HEK293T (cell line): ENCODE measurements around the gene GRIK4.

Experiments
- CTCF ChIA-PET: fragments of 350-600 bp; formaldehyde crosslinking; extraction: SDS; loops from one replicate; lab custom pipeline; 2021; ENCODE audit warnings: antibody characterized with exemption, inconsistent platforms; lab: Yijun Ruan, JAX
- POLR2A ChIA-PET: fragments of 350-600 bp; formaldehyde crosslinking; extraction: SDS; loops from one replicate; lab custom pipeline; 2020; ENCODE audit warnings: antibody characterized with exemption, inconsistent platforms; lab: Yijun Ruan, JAX
- DNase-seq: peaks from one replicate; pipeline ENCODE4 v3.0.0; 2012; ENCODE audit warnings: mixed read lengths; ENCODE audit errors: extremely low spot score
- ARNT ChIP-seq: fragments of 450-650 bp; IDR thresholded peaks from 2 replicates; pipeline ENCODE4 v1.6.1; 2017; ENCODE audit warnings: mild to moderate bottlenecking
- BHLHE40 ChIP-seq: fragments of 450-650 bp; IDR thresholded peaks from 2 replicates; pipeline ENCODE4 v1.6.1; 2016; ENCODE audit warnings: mild to moderate bottlenecking, moderate library complexity, borderline replicate concordance
- CTBP1 ChIP-seq: fragments of 450-650 bp; IDR thresholded peaks from 2 replicates; pipeline ENCODE4 v1.6.1; 2016; ENCODE audit warnings: borderline replicate concordance
- ELF4 ChIP-seq: fragments of 450-650 bp; IDR thresholded peaks from 2 replicates; pipeline ENCODE4 v1.6.1; 2017; ENCODE audit warnings: antibody characterized with exemption
- FOXA1 ChIP-seq: fragments of 450-650 bp; IDR thresholded peaks from 2 replicates; pipeline ENCODE4 v1.6.1; 2016; ENCODE audit warnings: mild to moderate bottlenecking
- FOXK2 ChIP-seq: fragments of 450-650 bp; IDR thresholded peaks from 2 replicates; pipeline ENCODE4 v1.6.1; 2016; ENCODE audit warnings: mild to moderate bottlenecking
- FOXM1 ChIP-seq: fragments of 450-650 bp; IDR thresholded peaks from 2 replicates; pipeline ENCODE4 v1.6.1; 2017; ENCODE audit warnings: mild to moderate bottlenecking, borderline replicate concordance
- HDGF ChIP-seq: fragments of 450-650 bp; IDR thresholded peaks from 2 replicates; pipeline ENCODE4 v1.6.1; 2017; ENCODE audit warnings: antibody characterized with exemption, borderline replicate concordance
- L3MBTL2 ChIP-seq: fragments of 450-650 bp; conservative IDR thresholded peaks from 2 replicates; pipeline ENCODE4 v1.6.1; 2016; ENCODE audit warnings: mild to moderate bottlenecking
- LEF1 ChIP-seq: fragments of 450-650 bp; IDR thresholded peaks from 2 replicates; pipeline ENCODE4 v1.6.1; 2017; ENCODE audit warnings: mild to moderate bottlenecking, borderline replicate concordance
- NFRKB ChIP-seq: fragments of 450-650 bp; IDR thresholded peaks from 2 replicates; pipeline ENCODE4 v1.6.1; 2016; ENCODE audit warnings: mild to moderate bottlenecking, moderate library complexity
- PKNOX1 ChIP-seq: fragments of 450-650 bp; IDR thresholded peaks from 2 replicates; pipeline ENCODE4 v1.6.1; 2016
- SP1 ChIP-seq: fragments of 450-650 bp; IDR thresholded peaks from 2 replicates; pipeline ENCODE4 v1.6.1; 2017
- SUZ12 ChIP-seq: fragments of 450-650 bp; IDR thresholded peaks from 2 replicates; pipeline ENCODE4 v1.6.1; 2016; ENCODE audit warnings: mild to moderate bottlenecking
- TARDBP ChIP-seq: fragments of 450-650 bp; IDR thresholded peaks from 2 replicates; pipeline ENCODE4 v1.6.1; 2016
- ZNF384 ChIP-seq: fragments of 450-650 bp; IDR thresholded peaks from 2 replicates; pipeline ENCODE4 v1.6.1; 2016

GRIK4 gene

GRCh38 chr11:120894202-120894985, 382.8 kb downstream of the GRIK4 start:
- no peak for DNase-seq
- ChIA-PET POLR2A (interaction anchor here (0.6 kb wide), 1 partner anchor 703 kb away, joined by 3 read pairs; no protein-coding TSS in a partner anchor), CTCF (no interaction called here)
- TF ChIP-seq ARNT (no peak), SP1 (no peak), FOXM1 (no peak), NFRKB (no peak), BHLHE40 (no peak), FOXK2 (no peak), LEF1 (no peak), PKNOX1 (no peak), CTBP1 (no peak), ZNF384 (no peak), L3MBTL2 (no peak), TARDBP (no peak), ELF4 (no peak), HDGF (no peak)

GRCh38 chr11:120896687-120897086, 385.1 kb downstream of the GRIK4 start:
- ChIA-PET CTCF (no interaction called here), POLR2A (no interaction called here)
- TF ChIP-seq FOXA1 = no peak
- no peak for TF ChIP-seq SUZ12
- no peak for TF ChIP-seq PKNOX1
- TF ChIP-seq SP1 = no peak
- TF ChIP-seq NFRKB = no peak
- no peak for TF ChIP-seq ARNT
- TF ChIP-seq TARDBP = no peak
- TF ChIP-seq CTBP1 = no peak
- TF ChIP-seq FOXM1 = no peak
- TF ChIP-seq ELF4 = no peak
- no peak for TF ChIP-seq LEF1
- TF ChIP-seq FOXK2 = no peak
- no peak for TF ChIP-seq L3MBTL2
- TF ChIP-seq HDGF = no peak
- no peak for TF ChIP-seq ZNF384
- TF ChIP-seq BHLHE40 = no peak
- DNase-seq = no peak

- DNase-seq = no peak
- ChIA-PET POLR2A (no interaction called here), CTCF (no interaction called here)
- no peak for TF ChIP-seq ELF4
- no peak for TF ChIP-seq ZNF384
- no peak for TF ChIP-seq ARNT
- TF ChIP-seq CTBP1 = no peak
Observed at GRCh38 chr11:120898568-120898967, 387.0 kb downstream of the GRIK4 start.

- ChIA-PET POLR2A (no interaction called here), CTCF (no interaction called here)
- DNase-seq = no peak
- no peak for TF ChIP-seq ELF4
- TF ChIP-seq ARNT = no peak
- no peak for TF ChIP-seq TARDBP
- no peak for TF ChIP-seq LEF1
- no peak for TF ChIP-seq FOXM1
- no peak for TF ChIP-seq FOXK2
- no peak for TF ChIP-seq L3MBTL2
- TF ChIP-seq CTBP1 = no peak
- TF ChIP-seq SP1 = no peak
- TF ChIP-seq HDGF = no peak
- no peak for TF ChIP-seq SUZ12
- no peak for TF ChIP-seq FOXA1
- no peak for TF ChIP-seq PKNOX1
- no peak for TF ChIP-seq BHLHE40
Observed at GRCh38 chr11:120899720-120900119, 388.2 kb downstream of the GRIK4 start.

GRCh38 chr11:120900643-120901042, 389.1 kb downstream of the GRIK4 start:
- ChIA-PET CTCF (no interaction called here), POLR2A (no interaction called here)
- TF ChIP-seq LEF1 (no peak), HDGF (no peak), FOXK2 (no peak), ZNF384 (no peak), FOXA1 (no peak), FOXM1 (no peak), NFRKB (no peak)
- no peak for DNase-seq

- POLR2A ChIA-PET = no interaction called here
- no peak for DNase-seq
- no peak for TF ChIP-seq LEF1
- no peak for TF ChIP-seq PKNOX1
- TF ChIP-seq ARNT = no peak
- no peak for TF ChIP-seq FOXK2
- TF ChIP-seq SUZ12 = no peak
- no peak for TF ChIP-seq BHLHE40
- no peak for TF ChIP-seq L3MBTL2
- no peak for TF ChIP-seq CTBP1
- TF ChIP-seq NFRKB = no peak
- no peak for TF ChIP-seq SP1
- no peak for TF ChIP-seq ELF4
- TF ChIP-seq TARDBP = no peak
- TF ChIP-seq ZNF384 = no peak
- TF ChIP-seq HDGF = no peak
- TF ChIP-seq FOXA1 = no peak
- no peak for TF ChIP-seq FOXM1
- CTCF ChIA-PET = interaction anchor here (0.5 to 1.0 kb wide), 2 partner anchors 7 to 36 kb away, joined by 3 read pairs; no protein-coding TSS in a partner anchor
Observed at GRCh38 chr11:120903686-120904085, 392.1 kb downstream of the GRIK4 start.
